HCEC 1CT (cell line): ENCODE results near the gene PSTPIP1.

Experiments used
- DNase-seq: peaks from one replicate; pipeline ENCODE4 v3.0.0-alpha.2; 2017

The PSTPIP1 gene

GRCh38 chr15:77001966-77002365 is 7.0 kb downstream of the PSTPIP1 start:
- DNase-seq: no peak

- DNase-seq: no peak
Observed at GRCh38 chr15:77002436-77002835, 7.5 kb downstream of the PSTPIP1 start.

- DNase-seq: no peak
Observed at GRCh38 chr15:77002954-77003912, 8.3 kb downstream of the PSTPIP1 start.

GRCh38 chr15:77004189-77004588 is 9.3 kb downstream of the PSTPIP1 start:
- DNase-seq: no peak

GRCh38 chr15:77009176-77009575 is 14.2 kb downstream of the PSTPIP1 start:
- DNase-seq: no peak

GRCh38 chr15:77009646-77010311 is 14.9 kb downstream of the PSTPIP1 start:
- no peak for DNase-seq

GRCh38 chr15:77010312-77010686 is 15.4 kb downstream of the PSTPIP1 start:
- no peak for DNase-seq

GRCh38 chr15:77010857-77011256 is 15.9 kb downstream of the PSTPIP1 start:
- no peak for DNase-seq

- DNase-seq: no peak
Observed at GRCh38 chr15:77012117-77012712, 17.3 kb downstream of the PSTPIP1 start.

- DNase-seq: no peak
Observed at GRCh38 chr15:77012868-77013267, 17.9 kb downstream of the PSTPIP1 start.

GRCh38 chr15:77013776-77014131 is 18.8 kb downstream of the PSTPIP1 start:
- no peak for DNase-seq

GRCh38 chr15:77014132-77015081 is 19.5 kb downstream of the PSTPIP1 start:
- DNase-seq: no peak

GRCh38 chr15:77015646-77016320 is 20.9 kb downstream of the PSTPIP1 start:
- DNase-seq: no peak

GRCh38 chr15:77016321-77016695 is 21.4 kb downstream of the PSTPIP1 start:
- no peak for DNase-seq

GRCh38 chr15:77017091-77017660 is 22.2 kb downstream of the PSTPIP1 start:
- DNase-seq: no peak

GRCh38 chr15:77017761-77018720 is 23.1 kb downstream of the PSTPIP1 start:
- DNase-seq: no peak

GRCh38 chr15:77018796-77019505 is 24.0 kb downstream of the PSTPIP1 start:
- no peak for DNase-seq

GRCh38 chr15:77019521-77020331 is 24.8 kb downstream of the PSTPIP1 start:
- DNase-seq: no peak
